ENCODE results near the gene CRAT.

Gene CRAT

DNA sequence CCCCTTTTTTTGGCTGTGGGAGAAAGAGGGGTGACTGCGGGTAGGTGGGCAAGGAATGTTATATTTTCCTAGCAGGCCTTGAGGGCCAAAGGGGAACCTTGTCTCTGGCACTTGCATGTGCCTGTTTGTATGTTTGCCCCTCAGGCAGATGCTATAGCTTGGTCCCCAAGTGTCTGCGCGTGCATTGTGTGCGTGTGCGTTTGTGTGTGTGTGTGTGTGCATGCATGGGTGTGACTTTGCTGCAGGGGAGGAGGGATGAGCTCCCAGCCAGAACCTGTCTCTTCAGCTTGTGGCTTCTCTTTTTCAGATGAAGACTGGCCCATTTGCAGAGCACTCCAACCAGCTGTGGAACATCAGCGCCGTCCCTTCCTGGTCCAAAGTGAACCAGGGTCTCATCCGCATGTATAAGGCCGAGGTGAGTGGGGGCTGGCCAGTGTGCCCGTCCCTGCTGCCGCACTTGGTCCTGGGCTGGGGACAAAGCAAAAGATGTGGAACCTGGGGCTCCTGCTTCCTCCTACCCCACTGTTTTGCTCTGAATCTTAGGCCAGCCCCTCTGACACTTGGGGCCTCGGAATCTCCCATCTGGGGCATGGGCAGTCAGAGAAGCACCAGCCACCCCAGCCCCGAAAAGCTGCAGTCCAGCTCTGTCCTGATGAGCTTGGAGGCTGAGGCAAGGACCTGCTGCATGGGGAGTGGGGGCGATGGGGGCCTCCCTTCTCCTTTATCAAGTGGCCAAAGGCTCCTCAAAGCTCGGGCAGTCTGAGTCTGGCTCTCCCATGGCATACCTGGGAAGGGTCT is 31.7 kb upstream of the CRAT start:
- TF ChIP-seq, protein P1, sequence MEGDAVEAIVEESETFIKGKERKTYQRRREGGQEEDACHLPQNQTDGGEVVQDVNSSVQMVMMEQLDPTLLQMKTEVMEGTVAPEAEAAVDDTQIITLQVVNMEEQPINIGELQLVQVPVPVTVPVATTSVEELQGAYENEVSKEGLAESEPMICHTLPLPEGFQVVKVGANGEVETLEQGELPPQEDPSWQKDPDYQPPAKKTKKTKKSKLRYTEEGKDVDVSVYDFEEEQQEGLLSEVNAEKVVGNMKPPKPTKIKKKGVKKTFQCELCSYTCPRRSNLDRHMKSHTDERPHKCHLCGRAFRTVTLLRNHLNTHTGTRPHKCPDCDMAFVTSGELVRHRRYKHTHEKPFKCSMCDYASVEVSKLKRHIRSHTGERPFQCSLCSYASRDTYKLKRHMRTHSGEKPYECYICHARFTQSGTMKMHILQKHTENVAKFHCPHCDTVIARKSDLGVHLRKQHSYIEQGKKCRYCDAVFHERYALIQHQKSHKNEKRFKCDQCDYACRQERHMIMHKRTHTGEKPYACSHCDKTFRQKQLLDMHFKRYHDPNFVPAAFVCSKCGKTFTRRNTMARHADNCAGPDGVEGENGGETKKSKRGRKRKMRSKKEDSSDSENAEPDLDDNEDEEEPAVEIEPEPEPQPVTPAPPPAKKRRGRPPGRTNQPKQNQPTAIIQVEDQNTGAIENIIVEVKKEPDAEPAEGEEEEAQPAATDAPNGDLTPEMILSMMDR (conservative IDR thresholded peaks at IDR 0.05; ENCODE audit: control insufficient read depth, insufficient read depth, low read depth, low read length), result no peak
- DNase-seq (ENCODE audit: low read depth), result no peak
- H3K4me3 ChIP-seq (ENCODE audit: control insufficient read depth, low read depth, low read length), result peak overlapping the region; percentile 17

- H3K4me3 ChIP-seq (ENCODE audit: control insufficient read depth, low read depth, low read length), result peak overlapping the region; percentile 20
- TF ChIP-seq, protein P1 (conservative IDR thresholded peaks at IDR 0.05; ENCODE audit: control insufficient read depth, insufficient read depth, low read depth, low read length), result no peak
- peak; percentile 96 for DNase-seq (ENCODE audit: low read depth)
Observed at GRCh38 chr9:129141066-129142041, 30.8 kb upstream of the CRAT start.

- TF ChIP-seq, protein P1 (conservative IDR thresholded peaks at IDR 0.05; ENCODE audit: control insufficient read depth, insufficient read depth, low read depth, low read length), result no peak
- DNase-seq (ENCODE audit: low read depth), result peak; percentile 58
- H3K4me3 ChIP-seq (ENCODE audit: control insufficient read depth, low read depth, low read length), result peak overlapping the region; percentile 49
Observed at GRCh38 chr9:129140397-129141065, 29.9 kb upstream of the CRAT start.

DNA sequence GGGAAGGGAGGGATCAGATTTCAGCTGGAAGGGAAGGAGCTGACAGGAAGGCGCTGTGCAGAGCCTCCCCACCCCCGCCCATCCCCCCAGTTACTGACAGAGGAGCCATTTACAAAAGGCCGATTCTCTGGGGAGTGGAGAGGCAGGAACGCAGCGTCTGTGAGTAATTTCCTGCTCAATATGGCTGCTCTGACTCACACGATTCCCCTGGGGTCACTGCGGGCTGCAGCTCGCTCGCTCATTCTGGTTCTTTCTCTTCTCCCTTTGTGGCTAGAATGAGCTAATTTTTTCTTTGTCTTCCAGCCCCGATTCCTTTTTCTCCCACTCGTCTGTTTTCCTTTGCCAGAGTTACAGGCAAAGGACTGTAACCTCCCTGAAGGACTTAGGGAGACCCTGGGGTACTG is 29.4 kb upstream of the CRAT start:
- peak overlapping the region; percentile 50 for H3K4me3 ChIP-seq (ENCODE audit: control insufficient read depth, low read depth, low read length)
- TF ChIP-seq, protein P1 (conservative IDR thresholded peaks at IDR 0.05; ENCODE audit: control insufficient read depth, insufficient read depth, low read depth, low read length), result no peak
- peak; percentile 100 for DNase-seq (ENCODE audit: low read depth)

- peak; percentile 91 for DNase-seq (ENCODE audit: low read depth)
- TF ChIP-seq, protein P1 (conservative IDR thresholded peaks at IDR 0.05; ENCODE audit: control insufficient read depth, insufficient read depth, low read depth, low read length), result peak; percentile 88
- peak overlapping the region; percentile 50 for H3K4me3 ChIP-seq (ENCODE audit: control insufficient read depth, low read depth, low read length)
Observed at GRCh38 chr9:129139233-129139992, 28.8 kb upstream of the CRAT start.
